IgD-negative memory B cell (primary cell): Measurements from ENCODE around the gene DLGAP1. TPM values are rescaled to one million over a fixed set of nuclear protein-coding genes. Genes with fewer than 3 reads are reported as not detected.
"Not testable (repeated sequence)": the region's sequence is repeated elsewhere in the genome, so short reads cannot be mapped to it uniquely, and the experiment has no call there.

Experiments used
- H3K27ac Mint-ChIP-seq, 3 donors: one replicate each; pipeline ENCODE4 v1.8.0; 2020 to 2022; ENCODE audit warnings: mild to moderate bottlenecking in 3 of 3, mixed read lengths in 3 of 3, moderate library complexity in 1 of 3
- H3K27me3 Mint-ChIP-seq: one replicate; pipeline ENCODE4 v1.8.0; 2021; ENCODE audit warnings: mixed read lengths
- H3K36me3 Mint-ChIP-seq: one replicate; pipeline ENCODE4 v1.8.0; 2020; ENCODE audit warnings: mild to moderate bottlenecking, mixed read lengths
- H3K4me1 Mint-ChIP-seq, 3 donors: one replicate each; pipeline ENCODE4 v1.8.0; 2020 to 2022; ENCODE audit warnings: mixed read lengths in 3 of 3, mild to moderate bottlenecking in 1 of 3
- H3K4me3 Mint-ChIP-seq, 4 donors: one replicate each; pipeline ENCODE4 v1.8.0; 2020 to 2022; ENCODE audit warnings: mild to moderate bottlenecking in 4 of 4, mixed read lengths in 4 of 4, moderate library complexity in 3 of 4
- H3K9me3 Mint-ChIP-seq, 3 donors: one replicate each; pipeline ENCODE4 v1.8.0; 2020 to 2021; ENCODE audit warnings: mixed read lengths in 3 of 3, mild to moderate bottlenecking in 1 of 3
- polyA plus RNA-seq: library from polyadenylated mRNA; unstranded; fragments of 300-500 nt; fragmentation: Illumina TruSeq; gene quantifications from one replicate; pipeline ENCODE4 v1.2.3, GENCODE V29; 2021

DLGAP1 gene
- polyA plus RNA-seq, 1 donor from 2014 or later, result not detected

DNA sequence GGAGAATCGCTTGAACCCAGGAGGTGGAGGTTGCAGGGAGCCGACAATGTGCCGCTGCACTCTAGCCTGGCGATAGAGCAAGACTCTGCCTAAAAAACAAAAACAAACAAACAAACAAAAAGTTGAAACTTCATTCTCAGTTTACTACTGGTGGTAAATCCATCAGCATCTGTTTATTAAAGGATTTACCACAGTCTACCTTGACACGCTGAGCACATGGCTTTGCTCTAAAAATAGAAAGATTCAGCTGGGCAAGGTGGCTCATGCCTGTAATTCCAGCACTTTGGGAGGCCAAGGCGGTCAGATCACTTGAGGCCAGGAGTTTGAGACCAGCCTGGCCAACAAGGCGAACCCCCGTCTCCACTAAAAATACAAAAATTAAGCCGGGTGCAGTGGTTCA, 803.8 kb downstream of the DLGAP1 start:
- Mint-ChIP-seq H3K27ac (no peak overlapping the region), H3K4me1 (no peaks in the 10 kb centered on the region), H3K36me3 (no peaks in the 10 kb centered on the region), H3K4me3 (no peak overlapping the region), H3K27me3 (peaks cover 1% of the 10 kb centered on the region), H3K9me3 (no peaks in the 10 kb centered on the region)

DNA sequence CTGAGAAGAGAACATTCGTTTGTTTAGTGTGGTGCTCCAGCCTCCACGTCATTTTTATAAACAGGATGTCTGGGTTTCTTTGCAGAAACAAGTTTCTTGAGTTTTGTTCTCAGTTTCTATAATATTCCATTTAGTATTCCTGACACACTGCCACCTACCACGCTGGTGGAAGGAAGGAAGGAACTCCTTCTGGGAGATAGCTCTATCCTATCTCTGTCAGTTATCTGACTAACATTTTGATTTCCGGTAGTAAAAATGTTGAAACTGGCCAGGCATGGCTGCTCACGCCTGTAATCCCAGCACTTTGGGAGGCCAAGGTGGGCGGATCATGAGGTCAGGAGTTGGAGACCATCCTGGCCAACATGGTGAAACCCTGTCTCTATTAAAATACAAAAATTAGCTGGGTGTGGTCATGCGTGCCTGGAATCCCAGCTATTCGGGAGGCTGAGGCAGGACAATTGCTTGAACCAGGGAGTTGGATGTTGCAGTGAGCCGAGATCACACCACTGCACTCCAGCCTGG, 804.5 kb downstream of the DLGAP1 start:
- not testable (repeated sequence) for H3K9me3 Mint-ChIP-seq, H3K36me3 Mint-ChIP-seq, H3K4me3 Mint-ChIP-seq, H3K4me1 Mint-ChIP-seq, H3K27ac Mint-ChIP-seq, H3K27me3 Mint-ChIP-seq

DNA sequence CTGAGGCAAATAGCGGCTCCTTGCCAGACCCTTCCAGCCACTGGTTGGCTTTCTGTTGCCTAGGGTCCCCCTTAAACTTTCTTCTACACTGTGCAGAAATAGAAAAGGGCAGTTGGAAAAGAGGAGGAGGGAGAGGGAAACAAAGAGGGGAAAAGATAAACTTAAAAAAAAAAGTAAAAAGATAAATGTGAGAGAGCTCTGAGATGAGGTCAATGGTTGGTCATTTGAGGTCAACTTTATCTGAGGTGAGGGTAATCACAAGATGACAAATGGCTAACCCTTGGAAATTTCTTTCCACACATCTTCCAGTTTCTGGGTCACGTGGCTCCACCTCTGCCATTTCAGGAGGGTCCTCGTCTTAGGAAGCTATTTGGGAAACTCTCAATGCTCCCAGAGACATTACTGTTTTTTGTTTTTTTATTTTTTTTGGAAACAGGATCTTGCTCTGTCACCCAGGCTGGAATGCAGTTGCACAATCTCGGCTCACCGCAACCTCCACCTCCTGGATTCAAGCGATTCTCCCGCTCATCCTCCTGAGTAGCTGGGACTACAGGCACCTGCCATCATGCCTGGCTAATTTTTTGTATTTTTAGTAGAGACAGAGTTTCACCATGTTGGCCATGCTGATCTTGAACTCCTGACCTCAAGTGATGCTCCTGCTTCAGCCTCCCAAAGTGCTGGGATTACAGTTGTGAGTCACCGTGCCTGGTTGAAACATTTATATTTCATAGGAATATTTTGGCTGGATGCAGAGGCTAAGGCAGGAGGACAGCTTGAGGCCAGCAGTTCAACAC, 805.3 kb downstream of the DLGAP1 start:
- Mint-ChIP-seq H3K4me1 (no peaks in the 10 kb centered on the region), H3K4me3 (no peak overlapping the region), H3K9me3 (no peaks in the 10 kb centered on the region), H3K27me3 (peaks cover 3% of the 10 kb centered on the region), H3K27ac (peak overlapping the region in 1 of 3 donors; percentile 39), H3K36me3 (no peaks in the 10 kb centered on the region)

DNA sequence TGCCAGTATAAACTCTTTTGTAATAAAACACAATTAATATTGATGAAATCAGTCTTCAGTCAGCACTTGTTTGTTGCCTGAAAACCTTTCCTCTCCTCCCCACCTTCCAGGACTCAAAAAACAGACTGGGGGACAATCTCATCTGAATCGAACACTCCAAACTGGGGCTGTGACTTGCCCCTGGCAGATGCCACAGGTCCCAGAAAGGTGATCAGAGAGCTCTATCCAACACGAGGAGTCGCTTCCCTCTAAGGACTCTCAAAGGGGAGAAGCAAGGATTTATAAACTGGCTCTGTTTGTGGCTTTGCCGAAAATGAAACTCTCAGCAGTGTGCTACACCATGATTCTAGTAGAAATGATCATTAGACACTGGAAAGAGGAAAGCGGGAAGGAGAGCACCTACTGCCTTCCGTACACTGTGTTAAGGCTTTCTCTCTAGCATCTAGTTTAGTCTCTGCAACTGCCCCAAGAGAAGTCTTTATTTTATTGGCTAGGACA, 805.9 kb downstream of the DLGAP1 start:
- no peak overlapping the region for H3K27ac Mint-ChIP-seq
- H3K4me3 Mint-ChIP-seq, result no peak overlapping the region
- no peaks in the 10 kb centered on the region for H3K36me3 Mint-ChIP-seq
- H3K9me3 Mint-ChIP-seq, result no peaks in the 10 kb centered on the region
- H3K4me1 Mint-ChIP-seq, result no peaks in the 10 kb centered on the region
- H3K27me3 Mint-ChIP-seq, result peaks cover 3% of the 10 kb centered on the region

DNA sequence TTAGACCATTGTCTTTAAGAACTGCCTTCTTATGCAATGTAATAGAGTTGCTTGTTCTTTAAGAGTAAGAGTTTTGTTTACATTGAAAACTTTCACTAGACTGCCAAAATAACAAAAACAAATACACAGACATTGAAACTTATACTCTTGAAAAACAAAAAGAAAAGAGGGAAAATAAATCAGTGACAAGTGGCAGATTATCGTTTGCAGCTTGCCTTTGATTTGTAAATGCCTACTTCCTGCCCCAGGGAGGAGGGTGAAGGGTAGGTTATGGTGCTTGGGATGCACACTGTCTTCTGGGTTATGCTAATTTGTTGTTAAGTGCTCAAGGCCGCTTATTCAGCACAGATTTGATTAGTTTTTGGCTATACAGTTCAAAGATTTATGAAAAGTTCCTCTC, 806.5 kb downstream of the DLGAP1 start:
- Mint-ChIP-seq H3K36me3 (no peaks in the 10 kb centered on the region), H3K27me3 (peaks cover 3% of the 10 kb centered on the region), H3K9me3 (no peaks in the 10 kb centered on the region), H3K4me3 (no peak overlapping the region), H3K4me1 (peaks cover 0 to 1% (median 0%) of the 10 kb centered on the region in 3 donors), H3K27ac (no peak overlapping the region)

DNA sequence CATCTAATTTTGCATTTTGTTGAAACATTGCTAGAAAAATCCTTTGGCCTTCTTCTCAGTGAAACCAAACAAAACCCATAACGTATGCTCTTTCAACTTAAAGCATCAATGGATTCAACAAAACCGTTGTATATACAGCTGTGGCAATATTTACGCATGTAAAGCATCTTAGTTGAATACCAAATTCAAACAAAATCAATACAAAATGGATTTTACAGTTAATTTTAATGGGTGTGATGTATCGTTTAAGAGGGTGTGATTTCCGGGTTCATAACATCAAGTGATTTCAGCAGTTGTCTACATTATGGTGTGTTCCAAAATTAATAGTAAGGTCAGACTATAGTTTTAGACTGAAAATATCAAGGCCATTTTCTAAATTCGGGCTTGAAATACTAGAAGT, 806.9 kb downstream of the DLGAP1 start:
- H3K27me3 Mint-ChIP-seq, result peaks cover 3% of the 10 kb centered on the region
- peaks cover 0 to 1% (median 0%) of the 10 kb centered on the region in 3 donors for H3K4me1 Mint-ChIP-seq
- H3K9me3 Mint-ChIP-seq, result no peaks in the 10 kb centered on the region
- H3K36me3 Mint-ChIP-seq, result no peaks in the 10 kb centered on the region
- no peak overlapping the region for H3K4me3 Mint-ChIP-seq
- no peak overlapping the region for H3K27ac Mint-ChIP-seq

DNA sequence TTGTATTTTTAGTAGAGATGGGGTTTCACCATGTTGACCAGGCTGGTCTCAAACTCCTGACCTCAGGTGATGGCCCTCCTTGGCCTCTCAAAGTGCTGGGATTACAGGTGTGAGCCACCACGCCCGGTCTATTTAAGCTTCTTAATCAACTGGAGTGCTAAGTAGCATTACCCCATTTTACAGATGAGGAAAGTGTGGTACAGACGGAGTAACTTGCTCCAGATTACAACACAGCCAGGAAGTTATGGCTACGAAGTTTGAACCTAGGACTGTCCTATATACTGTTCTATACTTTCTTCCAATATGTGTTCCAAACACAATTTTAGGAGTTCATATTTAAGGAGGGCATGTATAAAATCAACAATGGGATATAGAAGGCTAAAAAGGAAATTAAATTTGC, 807.5 kb downstream of the DLGAP1 start:
- peaks cover 3% of the 10 kb centered on the region for H3K27me3 Mint-ChIP-seq
- no peak overlapping the region for H3K4me3 Mint-ChIP-seq
- H3K36me3 Mint-ChIP-seq, result no peaks in the 10 kb centered on the region
- peaks cover 0 to 1% (median 0%) of the 10 kb centered on the region in 3 donors for H3K4me1 Mint-ChIP-seq
- no peaks in the 10 kb centered on the region for H3K9me3 Mint-ChIP-seq
- H3K27ac Mint-ChIP-seq, result no peak overlapping the region

DNA sequence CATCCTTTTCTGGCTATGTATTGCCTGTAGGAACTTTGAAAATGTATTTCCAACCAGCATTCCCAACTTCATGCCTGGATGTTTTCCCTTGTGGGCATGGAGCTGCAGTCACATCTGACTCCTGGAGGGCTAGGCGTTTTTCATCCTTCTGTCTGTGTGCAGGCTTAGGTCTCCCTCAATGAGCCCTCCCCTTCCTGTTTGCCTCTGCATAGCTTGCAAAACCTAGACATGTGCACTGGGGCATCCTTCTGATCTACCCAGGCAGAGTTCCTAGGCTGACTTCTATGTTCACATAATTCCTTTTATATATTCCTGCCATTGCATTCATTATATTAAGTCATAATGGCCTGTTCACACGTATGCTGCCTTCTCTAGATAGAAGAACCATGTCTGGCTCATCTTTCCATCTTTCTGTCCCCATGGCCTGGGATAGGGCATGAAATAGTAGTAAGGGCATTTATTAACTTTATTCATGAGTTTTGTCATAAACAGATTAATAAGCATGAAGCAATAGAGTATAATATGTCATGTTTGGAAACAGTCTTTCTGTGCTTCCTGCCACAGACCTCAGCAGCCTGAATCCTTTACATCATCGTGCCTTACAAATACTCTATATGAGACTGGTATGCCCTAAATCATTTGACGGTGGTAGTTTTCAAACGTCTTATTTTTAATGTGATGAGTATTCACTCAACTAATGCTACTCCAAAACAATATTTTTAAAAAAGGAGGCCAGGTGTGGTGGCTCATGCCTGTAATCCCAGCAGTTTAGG, 809.5 kb downstream of the DLGAP1 start:
- peaks cover 3% of the 10 kb centered on the region for H3K27me3 Mint-ChIP-seq
- H3K4me1 Mint-ChIP-seq, result peaks cover 0 to 1% (median 1%) of the 10 kb centered on the region in 3 donors
- H3K4me3 Mint-ChIP-seq, result no peak overlapping the region
- H3K36me3 Mint-ChIP-seq, result no peaks in the 10 kb centered on the region
- no peak overlapping the region for H3K27ac Mint-ChIP-seq
- no peaks in the 10 kb centered on the region for H3K9me3 Mint-ChIP-seq

DNA sequence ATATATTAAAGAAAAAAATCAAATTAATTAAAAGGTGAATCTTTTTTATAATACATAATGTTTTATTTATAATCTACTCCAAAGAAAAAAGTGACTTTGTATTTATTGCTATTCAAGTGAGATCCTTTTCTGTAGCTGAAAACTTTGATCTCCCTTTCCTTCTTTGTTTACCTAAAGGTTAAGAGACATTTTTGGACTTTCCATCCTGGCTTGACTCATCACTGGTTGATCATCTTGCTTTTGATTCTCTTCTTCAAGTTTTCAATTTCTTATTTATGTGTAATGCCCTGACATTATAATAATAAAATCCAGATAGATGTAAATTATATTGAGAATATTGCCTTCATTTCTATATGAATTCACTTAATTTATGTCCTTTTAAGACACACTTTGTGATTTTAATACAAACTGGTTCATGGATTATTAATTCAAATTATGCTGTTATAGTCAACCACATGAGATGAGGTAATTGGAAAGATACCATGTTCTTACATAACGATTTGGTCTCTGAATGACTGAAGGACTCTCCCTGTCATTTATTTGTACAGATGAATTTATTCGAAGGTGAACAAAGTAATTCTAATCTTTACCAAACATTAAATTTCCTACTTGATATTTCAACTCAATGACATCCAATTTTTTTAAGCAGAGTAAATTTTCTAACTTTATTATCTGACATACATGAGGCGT, 820.7 kb downstream of the DLGAP1 start:
- H3K27me3 Mint-ChIP-seq, result peaks cover 2% of the 10 kb centered on the region

DNA sequence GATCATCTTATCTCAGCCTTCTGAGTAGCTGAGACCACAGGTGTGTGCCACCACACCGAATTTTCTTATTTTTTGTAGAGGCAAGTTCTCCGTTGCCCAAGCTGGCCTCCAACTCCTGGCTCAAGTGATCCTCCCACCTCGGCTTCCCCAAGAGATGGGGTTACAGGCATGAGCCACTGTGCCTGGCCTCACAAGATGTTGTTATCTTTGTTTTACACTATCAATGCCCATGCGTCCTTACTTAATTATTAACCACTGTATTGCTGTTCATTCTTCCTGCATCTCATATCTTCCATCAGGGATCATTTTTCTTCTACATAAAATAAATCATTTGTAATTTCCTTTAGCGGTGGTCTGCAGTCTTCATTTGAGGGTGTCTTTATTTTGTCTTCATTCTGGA, 823.2 kb downstream of the DLGAP1 start:
- Mint-ChIP-seq H3K4me3 (peak overlapping the region in 1 of 4 donors; percentile 52), H3K27ac (no peak overlapping the region), H3K27me3 (peaks cover 2% of the 10 kb centered on the region), H3K36me3 (no peaks in the 10 kb centered on the region), H3K9me3 (no peaks in the 10 kb centered on the region), H3K4me1 (peaks cover 0 to 4% (median 2%) of the 10 kb centered on the region in 3 donors)

More for the DNA sequence above, 820.7 kb downstream of the DLGAP1 start:
- H3K9me3 Mint-ChIP-seq, result no peaks in the 10 kb centered on the region
- H3K36me3 Mint-ChIP-seq, result no peaks in the 10 kb centered on the region
- H3K4me1 Mint-ChIP-seq, result peaks cover 0 to 4% (median 2%) of the 10 kb centered on the region in 3 donors
- H3K4me3 Mint-ChIP-seq, result no peak overlapping the region
- no peak overlapping the region for H3K27ac Mint-ChIP-seq

DNA sequence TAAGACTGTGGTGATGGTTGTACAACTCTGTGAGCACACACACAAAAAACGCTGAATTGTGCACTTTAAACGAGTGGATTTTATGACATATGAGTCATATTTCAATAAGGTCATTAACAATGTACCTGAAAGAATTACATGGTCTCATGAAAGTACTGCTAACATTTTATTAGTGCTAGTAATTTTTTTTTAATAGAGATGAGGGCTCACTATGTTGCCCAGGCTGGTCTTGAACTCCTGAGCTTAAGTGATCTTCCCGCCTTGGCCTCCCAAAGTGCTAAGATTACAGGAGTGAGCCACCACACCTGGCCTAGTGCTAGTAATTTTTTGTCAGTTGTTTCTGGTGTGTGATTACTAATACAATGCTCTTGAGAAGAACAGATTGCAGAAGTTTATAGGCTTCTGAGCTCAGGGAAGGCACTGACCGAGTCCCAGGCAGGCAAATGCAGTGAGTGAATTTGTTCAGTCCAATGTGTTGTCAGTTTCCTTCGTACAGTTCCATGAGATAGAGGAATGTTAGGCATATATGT, 828.1 kb downstream of the DLGAP1 start:
- Mint-ChIP-seq H3K36me3 (no peaks in the 10 kb centered on the region), H3K4me3 (no peak overlapping the region), H3K27ac (no peak overlapping the region), H3K27me3 (peaks cover 2% of the 10 kb centered on the region), H3K4me1 (peaks cover 0 to 5% (median 2%) of the 10 kb centered on the region in 3 donors), H3K9me3 (no peaks in the 10 kb centered on the region)

DNA sequence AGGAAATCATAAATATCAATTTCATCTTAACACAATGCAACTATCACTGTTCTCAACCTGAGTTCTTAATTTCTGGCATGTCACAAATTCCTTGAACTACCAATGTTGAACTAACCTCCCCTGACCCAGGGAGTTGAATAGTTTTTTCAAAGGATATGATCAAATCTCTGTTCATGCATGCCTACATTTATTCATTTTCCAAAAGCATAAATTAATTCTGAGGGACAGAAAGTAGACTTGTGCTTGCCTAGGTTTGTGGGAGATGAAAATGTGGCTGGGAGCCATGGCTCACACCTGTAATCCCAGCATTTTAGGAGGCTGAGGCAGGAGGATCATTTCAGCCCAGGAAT, 829.4 kb downstream of the DLGAP1 start:
- H3K27ac Mint-ChIP-seq, result no peak overlapping the region
- H3K4me1 Mint-ChIP-seq, result peaks cover 0 to 5% (median 2%) of the 10 kb centered on the region in 3 donors
- no peaks in the 10 kb centered on the region for H3K9me3 Mint-ChIP-seq
- no peaks in the 10 kb centered on the region for H3K36me3 Mint-ChIP-seq
- peaks cover 2% of the 10 kb centered on the region for H3K27me3 Mint-ChIP-seq
- no peak overlapping the region for H3K4me3 Mint-ChIP-seq

DNA sequence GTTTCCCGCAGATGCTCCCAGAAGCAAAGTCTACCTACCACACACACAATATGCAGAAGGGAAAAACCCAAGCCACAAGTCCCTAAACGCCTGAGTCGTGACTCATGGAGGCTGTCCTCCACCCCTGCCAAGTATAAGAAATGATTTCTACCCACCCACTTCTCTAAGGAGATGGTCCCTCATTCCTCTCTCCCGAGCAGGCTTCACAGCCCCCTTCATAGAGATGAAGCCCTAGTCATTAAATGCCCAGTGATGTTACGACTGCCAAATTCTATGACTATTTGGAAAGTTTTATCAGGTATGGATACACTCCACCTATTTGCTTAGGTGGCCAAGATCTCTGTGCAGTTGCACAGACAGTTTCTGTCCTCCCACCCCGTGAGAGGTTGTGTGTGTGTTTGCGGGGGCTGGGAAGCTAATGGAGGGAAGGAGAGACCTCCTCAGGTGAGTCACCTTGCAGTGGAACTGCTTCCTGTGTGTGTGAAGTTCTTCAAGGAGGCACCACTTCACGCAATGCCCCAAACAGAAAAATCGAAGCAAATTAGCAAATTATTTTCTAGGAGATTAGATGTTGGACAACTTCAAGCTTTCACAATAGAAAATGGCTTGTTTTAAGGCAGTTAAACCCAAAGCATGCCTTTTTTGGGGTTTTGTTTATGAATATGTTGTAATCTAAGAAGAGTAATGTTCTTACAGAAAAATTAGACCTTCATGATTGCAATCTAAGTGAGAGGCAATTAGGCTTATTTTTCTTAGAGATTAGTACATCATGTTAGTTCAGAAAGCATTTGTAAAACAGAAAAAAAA, 830.0 kb downstream of the DLGAP1 start:
- Mint-ChIP-seq H3K27me3 (peaks cover 2% of the 10 kb centered on the region), H3K4me1 (peaks cover 0 to 5% (median under 1%) of the 10 kb centered on the region in 3 donors), H3K9me3 (no peaks in the 10 kb centered on the region), H3K36me3 (no peaks in the 10 kb centered on the region), H3K27ac (peak overlapping the region in 1 of 3 donors; percentile 44), H3K4me3 (no peak overlapping the region)

DNA sequence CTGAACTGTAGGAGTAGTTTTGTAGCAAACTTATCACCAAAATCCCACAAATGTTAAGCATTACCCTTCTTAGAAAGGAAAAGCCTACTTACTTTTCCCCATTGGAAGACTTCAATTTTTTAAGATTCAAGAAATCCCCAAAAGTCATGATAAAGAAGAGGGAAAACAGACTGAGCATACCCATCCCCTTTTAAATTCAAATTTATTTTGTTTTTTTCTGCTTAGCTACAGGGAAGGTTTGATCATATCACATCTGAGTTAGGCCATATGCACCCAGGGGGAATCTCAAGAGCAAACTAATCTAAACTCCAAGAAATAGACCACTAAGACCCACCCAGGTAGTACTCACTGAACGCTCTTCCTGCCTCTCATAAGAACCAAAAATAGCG, 830.6 kb downstream of the DLGAP1 start:
- Mint-ChIP-seq H3K4me3 (no peak overlapping the region), H3K4me1 (peaks cover 0 to 5% (median 0%) of the 10 kb centered on the region in 3 donors), H3K9me3 (no peaks in the 10 kb centered on the region), H3K36me3 (no peaks in the 10 kb centered on the region), H3K27me3 (peaks cover 2% of the 10 kb centered on the region), H3K27ac (peak overlapping the region in 1 of 3 donors; percentile 44)
